Temporal lobe (tissue), 2 donors: Measurements from ENCODE around the gene CKLF. TPM values are rescaled to one million over a fixed set of nuclear protein-coding genes. Genes with fewer than 3 reads are reported as not detected.

ENCODE experiments used
- small RNA-seq: library from RNA; depleted of rRNA; stranded (forward); fragments of <200 nt; gene quantifications from one replicate; pipeline ENCODE3, GENCODE V24; 2014; ENCODE audit warnings: low replicate concordance
- total RNA-seq: library from RNA; depleted of rRNA; stranded (reverse); fragments of >200 nt; gene quantifications from one replicate; pipeline ENCODE4 v1.2.3, GENCODE V29; 2014

Gene CKLF
- total RNA-seq, 1 donor from 2014 or later = 27.8 TPM

Small RNA genes lying within 50 kb of the gene (small RNA-seq; reads per million reads assigned to genes)
- gene CKLF-CMTM1 = not detected

Other genes starting within 250 kb of the CKLF start
- gene CDH5, start 185.9 kb upstream of the CKLF start, total RNA-seq = 6.9 TPM
- 3.9 TPM for gene BEAN1, start 125.3 kb upstream of the CKLF start, total RNA-seq
- 24.1 TPM for gene TK2, start 2.5 kb upstream of the CKLF start, total RNA-seq
- gene CMTM1, start 13.9 kb downstream of the CKLF start, total RNA-seq = 3.2 TPM
- 0.25 TPM for gene CMTM2, start 26.9 kb downstream of the CKLF start, total RNA-seq
- gene CMTM3, start 52.1 kb downstream of the CKLF start, total RNA-seq = 6.1 TPM
- gene CMTM4, start 144.2 kb downstream of the CKLF start, total RNA-seq = 42.5 TPM
- 153 TPM for gene DYNC1LI2, start 199.0 kb downstream of the CKLF start, total RNA-seq
- 0.25 TPM for gene TERB1, start 249.0 kb downstream of the CKLF start, total RNA-seq